NT2/D1 (cell line): ENCODE measurements around the gene CD44.

Experiments
- DNase-seq: peaks from one replicate; pipeline ENCODE4 v3.0.0-alpha.2; 2011; ENCODE audit warnings: low read depth, low spot score
- H3K27me3 ChIP-seq: 2 replicates; pipeline ENCODE4 v1.6.0; 2011; ENCODE audit warnings: mild to moderate bottlenecking; ENCODE audit not compliant: insufficient read length, insufficient read depth
- H3K36me3 ChIP-seq: 2 replicates; pipeline ENCODE4 v1.6.1; 2011; ENCODE audit warnings: mild to moderate bottlenecking, low read length, mixed read lengths; ENCODE audit not compliant: insufficient read depth, insufficient read length
- H3K4me1 ChIP-seq: 2 replicates; pipeline ENCODE4 v1.5.1; 2011; ENCODE audit not compliant: insufficient read depth, insufficient read length
- H3K4me3 ChIP-seq: 2 replicates; pipeline ENCODE4 v1.5.1; 2011; ENCODE audit warnings: low read depth; ENCODE audit not compliant: insufficient read length
- H3K9ac ChIP-seq: 2 replicates; pipeline ENCODE4 v1.6.0; 2011; ENCODE audit warnings: low read depth; ENCODE audit not compliant: insufficient read length
- H3K9me3 ChIP-seq: 2 replicates; pipeline ENCODE4 v1.5.1; 2011; ENCODE audit warnings: mild to moderate bottlenecking, low read length; ENCODE audit not compliant: insufficient read depth
- SUZ12 ChIP-seq: IDR thresholded peaks from 2 replicates; pipeline ENCODE4 v1.6.1; 2011; ENCODE audit not compliant: insufficient read length, insufficient read depth; ENCODE audit errors: extremely low read depth
- YY1 ChIP-seq: IDR thresholded peaks from 2 replicates; pipeline ENCODE4 v1.6.1; 2011; ENCODE audit not compliant: insufficient read length, insufficient read depth
- ZNF274 ChIP-seq: IDR thresholded peaks from 2 replicates; pipeline ENCODE4 v1.6.1; 2011; ENCODE audit warnings: mild to moderate bottlenecking, low read depth, low read length

CD44 gene

DNA sequence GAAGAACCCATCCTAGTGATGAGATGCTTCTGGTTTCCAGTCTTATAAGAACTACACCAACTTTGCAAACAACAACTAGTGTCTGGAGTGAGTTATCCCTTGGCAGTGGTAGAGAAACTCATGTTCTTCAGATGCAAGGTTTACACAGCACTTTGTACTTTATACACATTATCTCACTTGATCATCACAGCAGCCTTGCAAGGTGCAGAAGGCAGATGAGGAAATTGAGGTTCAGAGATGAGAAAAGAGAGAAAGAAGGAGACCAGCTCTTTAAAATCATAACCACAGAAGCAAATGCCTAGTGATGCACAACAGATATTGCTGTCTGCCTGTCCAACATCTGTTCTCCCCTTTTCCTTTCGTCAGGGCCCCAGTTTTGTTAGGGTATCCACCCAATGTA lies 16.7 kb upstream of the CD44 start:
- Histone ChIP-seq H3K4me3 (no peak overlapping the region), H3K9ac (no peak overlapping the region), H3K36me3 (no peaks in the 10 kb centered on the region), H3K27me3 (no peaks in the 10 kb centered on the region), H3K4me1 (no peaks in the 10 kb centered on the region), H3K9me3 (no peaks in the 10 kb centered on the region)
- TF ChIP-seq YY1 (no peak), ZNF274 (no peak), SUZ12 (no peak)
- no peak for DNase-seq

DNA sequence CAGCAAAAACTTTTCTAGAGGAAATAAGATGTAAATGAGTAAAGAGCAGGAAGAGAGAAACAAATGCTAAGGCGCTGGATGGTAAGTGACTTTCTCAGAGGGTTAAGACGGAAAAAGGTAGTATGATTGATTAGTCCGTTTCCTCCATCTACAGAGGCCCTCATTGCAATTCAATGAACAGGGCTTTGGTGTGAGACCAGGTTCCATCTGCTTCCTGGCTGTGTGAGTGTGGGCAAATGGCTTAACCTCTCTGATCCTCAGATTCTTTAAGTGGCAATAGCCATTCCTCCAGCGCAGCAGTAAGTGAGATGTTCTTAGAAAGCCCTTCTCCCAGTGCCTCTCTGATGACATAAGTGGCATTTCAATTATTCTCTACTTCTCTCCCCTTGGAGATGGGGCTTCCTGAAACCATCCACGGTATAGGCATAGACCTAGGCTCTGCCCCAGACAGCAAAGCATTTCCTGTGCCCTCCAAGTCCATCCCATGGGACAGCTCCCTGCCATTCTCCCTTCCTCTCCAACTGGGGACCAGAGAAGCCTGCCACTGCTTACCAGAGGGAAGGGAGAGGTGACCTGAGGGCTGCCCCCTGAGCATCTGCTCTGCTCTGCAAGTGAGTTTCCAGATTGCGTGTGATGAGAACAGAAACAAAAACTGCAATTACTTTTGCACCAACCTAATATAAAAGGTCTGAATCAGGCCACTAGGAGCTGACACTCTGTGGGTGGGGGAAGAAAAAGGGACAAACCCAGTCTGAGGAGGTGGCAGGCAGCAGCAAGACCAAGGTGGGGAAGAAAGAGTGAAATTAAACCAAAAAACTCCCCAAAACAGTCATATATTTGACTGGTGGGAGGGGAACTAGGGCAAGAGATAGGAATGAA lies 12.7 kb upstream of the CD44 start:
- TF ChIP-seq YY1, result no peak
- no peak for DNase-seq
- H3K27me3 ChIP-seq, result no peaks in the 10 kb centered on the region
- no peak overlapping the region for H3K4me3 ChIP-seq
- H3K9me3 ChIP-seq, result no peaks in the 10 kb centered on the region
- no peaks in the 10 kb centered on the region for H3K36me3 ChIP-seq
- no peak overlapping the region for H3K9ac ChIP-seq
- H3K4me1 ChIP-seq, result no peaks in the 10 kb centered on the region

GRCh38 chr11:35126879-35127581 lies 11.9 kb upstream of the CD44 start:
- H3K9me3 ChIP-seq, result no peaks in the 10 kb centered on the region
- DNase-seq, result no peak
- H3K4me3 ChIP-seq, result no peak overlapping the region
- no peaks in the 10 kb centered on the region for H3K27me3 ChIP-seq
- no peak overlapping the region for H3K9ac ChIP-seq
- no peaks in the 10 kb centered on the region for H3K4me1 ChIP-seq
- no peak for TF ChIP-seq ZNF274
- TF ChIP-seq YY1, result no peak
- TF ChIP-seq SUZ12, result no peak
- H3K36me3 ChIP-seq, result no peaks in the 10 kb centered on the region

DNA sequence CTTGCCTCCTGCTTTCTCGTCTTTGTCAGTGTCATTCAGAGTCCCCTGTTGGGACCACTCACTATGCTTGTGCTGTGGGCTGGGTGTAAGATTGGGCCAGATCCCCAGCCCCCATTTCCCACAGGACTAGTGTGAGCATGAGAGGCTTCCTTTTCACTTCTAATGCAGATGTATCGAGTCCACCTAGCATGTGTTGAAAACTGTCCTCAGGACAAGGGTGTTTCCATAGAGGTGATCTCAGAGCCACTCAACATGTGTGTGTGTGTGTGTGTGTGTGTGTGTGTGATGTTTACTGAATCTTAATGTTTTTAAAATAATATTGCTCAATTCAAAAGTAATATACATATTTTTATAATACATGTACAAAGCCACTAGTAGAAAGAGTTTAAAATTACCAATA lies 11.4 kb upstream of the CD44 start:
- H3K36me3 ChIP-seq, result no peaks in the 10 kb centered on the region
- no peak overlapping the region for H3K4me3 ChIP-seq
- H3K9me3 ChIP-seq, result no peaks in the 10 kb centered on the region
- TF ChIP-seq ZNF274 (no peak), YY1 (no peak), SUZ12 (no peak)
- H3K9ac ChIP-seq, result no peak overlapping the region
- no peaks in the 10 kb centered on the region for H3K27me3 ChIP-seq
- no peaks in the 10 kb centered on the region for H3K4me1 ChIP-seq
- DNase-seq, result no peak

GRCh38 chr11:35131094-35131493 lies 7.9 kb upstream of the CD44 start:
- Histone ChIP-seq H3K9me3 (no peaks in the 10 kb centered on the region), H3K36me3 (no peaks in the 10 kb centered on the region), H3K4me3 (no peak overlapping the region), H3K4me1 (no peaks in the 10 kb centered on the region), H3K9ac (no peak overlapping the region), H3K27me3 (no peaks in the 10 kb centered on the region)
- no peak for DNase-seq
- no peak for TF ChIP-seq YY1
- no peak for TF ChIP-seq SUZ12
- TF ChIP-seq ZNF274, result no peak

GRCh38 chr11:35131886-35132285 lies 7.1 kb upstream of the CD44 start:
- Histone ChIP-seq H3K4me1 (no peaks in the 10 kb centered on the region), H3K27me3 (peaks cover 2% of the 10 kb centered on the region), H3K36me3 (no peaks in the 10 kb centered on the region), H3K9ac (no peak overlapping the region), H3K4me3 (no peak overlapping the region), H3K9me3 (no peaks in the 10 kb centered on the region)
- no peak for TF ChIP-seq ZNF274
- no peak for TF ChIP-seq SUZ12
- TF ChIP-seq YY1, result no peak
- DNase-seq, result no peak

- Histone ChIP-seq H3K9ac (no peak overlapping the region), H3K4me3 (no peak overlapping the region), H3K36me3 (no peaks in the 10 kb centered on the region), H3K9me3 (no peaks in the 10 kb centered on the region), H3K27me3 (peaks cover 20% of the 10 kb centered on the region), H3K4me1 (no peaks in the 10 kb centered on the region)
- TF ChIP-seq SUZ12 (no peak), ZNF274 (no peak), YY1 (no peak)
- DNase-seq, result no peak
Observed at GRCh38 chr11:35133656-35134055, 5.3 kb upstream of the CD44 start.
